NB4 (cell line): Measurements from ENCODE around the gene STARD10.

Experiments used
- DNase-seq: peaks from one replicate; pipeline ENCODE4 v3.0.0; 2010; ENCODE audit warnings: low read depth
- H3K4me3 ChIP-seq: one replicate; pipeline ENCODE4 v1.5.1; 2011; ENCODE audit warnings: mild to moderate bottlenecking, low read depth, low read length, moderate library complexity
- CTCF ChIP-seq: IDR thresholded peaks from one replicate; pipeline ENCODE4 v1.5.1; 2012; ENCODE audit warnings: low read depth, low read length
- MAX ChIP-seq: IDR thresholded peaks from 2 replicates; pipeline ENCODE4 v1.6.1; 2011; ENCODE audit warnings: low read depth, low read length
- MYC ChIP-seq: IDR thresholded peaks from 2 replicates; pipeline ENCODE4 v1.6.1; 2011; ENCODE audit warnings: low read depth, low read length
- POLR2A ChIP-seq: IDR thresholded peaks from 2 replicates; pipeline ENCODE4 v1.6.1; 2011; ENCODE audit warnings: mild to moderate bottlenecking; ENCODE audit not compliant: insufficient read length; ENCODE audit errors: extremely low read depth

Gene STARD10

GRCh38 chr11:72826942-72827480 is 33.2 kb upstream of the STARD10 start:
- H3K4me3 ChIP-seq, result no peak overlapping the region
- TF ChIP-seq CTCF (no peak), MAX (no peak), POLR2A (no peak), MYC (no peak)
- DNase-seq, result no peak

- no peak for TF ChIP-seq MAX
- no peak for TF ChIP-seq CTCF
- no peak for TF ChIP-seq MYC
- no peak overlapping the region for H3K4me3 ChIP-seq
- DNase-seq, result no peak
These were observed 32.5 kb upstream of the STARD10 start for GRCh38 chr11:72826191-72826941.

- TF ChIP-seq MAX, result no peak
- TF ChIP-seq MYC, result no peak
- no peak for TF ChIP-seq CTCF
- TF ChIP-seq POLR2A, result no peak
- no peak for DNase-seq
- no peak overlapping the region for H3K4me3 ChIP-seq
These were observed 31.8 kb upstream of the STARD10 start for GRCh38 chr11:72825661-72826060.

- TF ChIP-seq MAX, result no peak
- TF ChIP-seq POLR2A, result peak; percentile 22
- DNase-seq, result no peak
These were observed 31.1 kb upstream of the STARD10 start for GRCh38 chr11:72824811-72825505.

GRCh38 chr11:72824020-72824419 is 30.2 kb upstream of the STARD10 start:
- DNase-seq, result no peak
- TF ChIP-seq CTCF (no peak), POLR2A (no peak), MYC (no peak), MAX (no peak)
- H3K4me3 ChIP-seq, result no peak overlapping the region

More at GRCh38 chr11:72824811-72825505, 31.1 kb upstream of the STARD10 start:
- no peak overlapping the region for H3K4me3 ChIP-seq
